Suprapubic skin (tissue), 4 donors: ENCODE measurements around the gene MAP2K4. TPM values are rescaled to one million over a fixed set of nuclear protein-coding genes. Genes with fewer than 3 reads are reported as not detected.
"Not testable (repeated sequence)": the region's sequence is repeated elsewhere in the genome, so short reads cannot be mapped to it uniquely, and the experiment has no call there.

Experiments used
- DNase-seq, 2 donors: peaks; one replicate each; pipeline ENCODE4 v3.0.0-alpha.2; 2019; ENCODE audit warnings: low spot score in 2 of 2
- H3K27ac ChIP-seq: fragments of 200-600 bp; sonication (generic); one replicate; pipeline ENCODE4 v1.5.1; 2019
- H3K27me3 ChIP-seq: fragments of 200-600 bp; sonication (generic); one replicate; pipeline ENCODE4 v1.5.1; 2019
- H3K36me3 ChIP-seq: fragments of 200-600 bp; sonication (generic); one replicate; pipeline ENCODE4 v1.5.1; 2019
- H3K4me1 ChIP-seq: fragments of 200-600 bp; sonication (generic); one replicate; pipeline ENCODE4 v1.5.1; 2019
- H3K4me3 ChIP-seq: fragments of 200-600 bp; sonication (generic); one replicate; pipeline ENCODE4 v1.5.1; 2019; ENCODE audit warnings: mild to moderate bottlenecking
- H3K9me3 ChIP-seq: fragments of 200-600 bp; sonication (generic); one replicate; pipeline ENCODE4 v1.5.1; 2019
- EP300 ChIP-seq: sonication (generic); formaldehyde crosslinking; IDR thresholded peaks from one replicate; pipeline ENCODE4 v1.6.1; 2017; ENCODE audit warnings: antibody characterized with exemption
- POLR2A ChIP-seq, 2 donors: fragments of 450-650 bp; IDR thresholded peaks; one replicate each; pipeline ENCODE4 v1.6.1; 2017; ENCODE audit warnings: antibody characterized with exemption in 2 of 2, mild to moderate bottlenecking in 2 of 2, moderate library complexity in 2 of 2
- POLR2AphosphoS5 ChIP-seq, 3 donors: sonication (generic); formaldehyde crosslinking; IDR thresholded peaks; one replicate each; pipeline ENCODE4 v1.6.1; 2017; ENCODE audit warnings: antibody characterized with exemption in 3 of 3
- WGBS: methylation state at CpG from one replicate; pipeline ENCODE4 v1.1.5; 2018; 5-methylcytosine and 5-hydroxymethylcytosine counted together
- total RNA-seq, 4 donors: library from RNA; depleted of rRNA; stranded (reverse); fragments of >200 nt; gene quantifications; one replicate each; pipeline ENCODE4 v1.1.0, GENCODE V29; 2016
- TF ChIP-seq, protein P1 (sequence below), 2 donors: fragments of 200-600 bp in 1 of 2; fragments of 450-650 bp in 1 of 2; sonication (generic) in 1 of 2; IDR thresholded peaks; one replicate each; pipeline ENCODE4 v1.5.1; 2016 to 2019; ENCODE audit warnings: antibody characterized with exemption in 2 of 2, mild to moderate bottlenecking in 1 of 2, moderate library complexity in 1 of 2

MAP2K4 gene
- total RNA-seq, 4 donors from 2014 or later = 29.3 to 35.7 (median 32.3) TPM

DNA sequence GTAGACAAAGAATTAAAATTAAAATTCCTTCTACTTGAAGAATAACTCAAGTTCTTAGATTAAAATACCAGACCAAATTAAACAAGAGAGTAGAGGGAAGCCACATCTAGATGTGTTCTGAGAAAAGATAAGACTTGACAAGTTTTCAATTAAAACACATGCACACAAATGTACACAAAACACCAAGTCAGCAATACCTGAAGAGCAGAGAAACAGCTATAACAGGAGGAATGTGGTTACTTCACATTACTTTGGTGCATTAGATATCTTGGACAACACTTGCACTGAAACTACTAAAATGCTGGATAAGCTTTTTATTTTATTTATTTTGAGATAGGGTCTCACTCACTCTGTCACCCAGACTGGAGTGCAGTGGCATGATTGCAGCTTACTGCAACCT, 113.9 kb downstream of the MAP2K4 start:
- Histone ChIP-seq H3K36me3 (peaks cover 42% of the 10 kb centered on the region), H3K27me3 (no peaks in the 10 kb centered on the region), H3K9me3 (no peaks in the 10 kb centered on the region), H3K27ac (no peak overlapping the region), H3K4me1 (no peaks in the 10 kb centered on the region), H3K4me3 (no peak overlapping the region)
- no peak for DNase-seq
- TF ChIP-seq EP300 = no peak
- no peak for TF ChIP-seq POLR2AphosphoS5 (IDR thresholded peaks at IDR 0.05)
- TF ChIP-seq, protein P1, sequence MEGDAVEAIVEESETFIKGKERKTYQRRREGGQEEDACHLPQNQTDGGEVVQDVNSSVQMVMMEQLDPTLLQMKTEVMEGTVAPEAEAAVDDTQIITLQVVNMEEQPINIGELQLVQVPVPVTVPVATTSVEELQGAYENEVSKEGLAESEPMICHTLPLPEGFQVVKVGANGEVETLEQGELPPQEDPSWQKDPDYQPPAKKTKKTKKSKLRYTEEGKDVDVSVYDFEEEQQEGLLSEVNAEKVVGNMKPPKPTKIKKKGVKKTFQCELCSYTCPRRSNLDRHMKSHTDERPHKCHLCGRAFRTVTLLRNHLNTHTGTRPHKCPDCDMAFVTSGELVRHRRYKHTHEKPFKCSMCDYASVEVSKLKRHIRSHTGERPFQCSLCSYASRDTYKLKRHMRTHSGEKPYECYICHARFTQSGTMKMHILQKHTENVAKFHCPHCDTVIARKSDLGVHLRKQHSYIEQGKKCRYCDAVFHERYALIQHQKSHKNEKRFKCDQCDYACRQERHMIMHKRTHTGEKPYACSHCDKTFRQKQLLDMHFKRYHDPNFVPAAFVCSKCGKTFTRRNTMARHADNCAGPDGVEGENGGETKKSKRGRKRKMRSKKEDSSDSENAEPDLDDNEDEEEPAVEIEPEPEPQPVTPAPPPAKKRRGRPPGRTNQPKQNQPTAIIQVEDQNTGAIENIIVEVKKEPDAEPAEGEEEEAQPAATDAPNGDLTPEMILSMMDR (IDR thresholded peaks at IDR 0.05) = no peak
- TF ChIP-seq POLR2A (IDR thresholded peaks at IDR 0.05) = no peak

DNA sequence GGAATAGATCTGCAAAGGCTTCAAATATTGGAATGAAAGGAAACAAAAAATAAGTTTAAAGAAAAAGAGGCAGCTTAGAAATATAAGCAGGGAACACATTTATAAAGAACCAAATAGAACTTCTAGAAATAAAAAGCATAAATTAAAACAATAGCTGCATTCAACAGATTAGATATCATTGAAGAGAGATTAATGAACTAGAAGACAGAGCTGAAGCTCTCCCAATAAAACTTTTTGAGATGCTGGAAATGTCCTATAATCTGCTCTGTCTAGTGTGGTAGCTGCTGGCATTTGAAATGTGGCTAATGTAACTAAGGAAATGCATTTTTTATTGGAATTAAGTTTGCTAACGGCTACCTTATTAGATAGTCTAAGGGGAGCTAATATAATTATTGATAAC, 115.6 kb downstream of the MAP2K4 start:
- Histone ChIP-seq H3K9me3 (no peaks in the 10 kb centered on the region), H3K4me1 (no peaks in the 10 kb centered on the region), H3K27ac (no peak overlapping the region), H3K27me3 (no peaks in the 10 kb centered on the region), H3K4me3 (no peak overlapping the region), H3K36me3 (peaks cover 52% of the 10 kb centered on the region)
- no peak for DNase-seq
- 100% methylated on average over 1 of the region's 1 CpG for WGBS
- TF ChIP-seq POLR2A (IDR thresholded peaks at IDR 0.05) (no peak), POLR2AphosphoS5 (IDR thresholded peaks at IDR 0.05) (no peak), EP300 (no peak)
- TF ChIP-seq, protein P1 (IDR thresholded peaks at IDR 0.05) = no peak

DNA sequence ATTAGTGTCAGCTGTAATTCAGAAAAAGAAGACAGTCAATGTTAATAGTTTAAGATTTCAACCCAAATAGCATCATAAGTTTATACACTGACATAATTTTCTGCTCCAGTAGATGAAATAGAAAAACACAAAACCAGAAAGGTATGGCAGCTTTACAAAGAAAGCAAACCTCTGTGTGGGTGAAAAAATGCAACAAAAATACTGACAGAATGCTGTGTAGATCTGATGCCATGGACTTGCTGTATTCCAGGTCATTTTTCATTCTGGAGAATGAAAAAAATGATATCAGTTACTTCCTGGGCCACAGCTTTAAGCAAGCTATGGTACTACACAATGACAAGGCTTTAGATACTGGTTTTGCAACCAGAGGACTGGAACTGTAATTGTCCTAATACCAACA, 116.0 kb downstream of the MAP2K4 start:
- Histone ChIP-seq H3K9me3 (no peaks in the 10 kb centered on the region), H3K4me1 (no peaks in the 10 kb centered on the region), H3K4me3 (no peak overlapping the region), H3K27ac (no peak overlapping the region), H3K36me3 (peaks cover 54% of the 10 kb centered on the region), H3K27me3 (no peaks in the 10 kb centered on the region)
- TF ChIP-seq POLR2AphosphoS5 (IDR thresholded peaks at IDR 0.05) = no peak
- TF ChIP-seq, protein P1 (IDR thresholded peaks at IDR 0.05) = no peak
- TF ChIP-seq EP300 = no peak
- no peak for TF ChIP-seq POLR2A (IDR thresholded peaks at IDR 0.05)
- DNase-seq = no peak

DNA sequence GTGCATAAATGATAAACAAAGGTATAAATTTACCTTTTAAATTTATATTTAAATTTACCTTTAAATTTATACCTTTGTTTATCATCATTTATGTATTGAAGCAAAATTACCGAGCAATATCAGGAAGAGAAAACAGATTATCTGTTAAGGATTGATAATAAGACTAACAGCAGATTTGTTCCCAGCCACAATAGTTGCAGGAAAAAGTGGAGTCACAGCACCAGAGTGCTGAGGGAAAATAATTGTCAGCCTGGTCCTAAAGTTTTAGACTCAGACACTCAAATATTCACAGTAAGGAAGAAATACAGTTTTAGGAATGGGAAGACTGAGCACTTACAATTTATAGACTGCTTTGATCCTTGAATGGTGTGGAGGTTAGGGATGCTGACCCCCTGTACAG, 117.2 kb downstream of the MAP2K4 start:
- no peak for DNase-seq
- TF ChIP-seq POLR2AphosphoS5 (IDR thresholded peaks at IDR 0.05) = no peak
- TF ChIP-seq, protein P1 (IDR thresholded peaks at IDR 0.05) = no peak
- TF ChIP-seq EP300 = no peak
- no peak for TF ChIP-seq POLR2A (IDR thresholded peaks at IDR 0.05)
- Histone ChIP-seq H3K4me1 (no peaks in the 10 kb centered on the region), H3K36me3 (peaks cover 60% of the 10 kb centered on the region), H3K27ac (no peak overlapping the region), H3K9me3 (no peaks in the 10 kb centered on the region), H3K4me3 (no peak overlapping the region), H3K27me3 (no peaks in the 10 kb centered on the region)
- 98% methylated on average over 1 of the region's 1 CpG for WGBS

DNA sequence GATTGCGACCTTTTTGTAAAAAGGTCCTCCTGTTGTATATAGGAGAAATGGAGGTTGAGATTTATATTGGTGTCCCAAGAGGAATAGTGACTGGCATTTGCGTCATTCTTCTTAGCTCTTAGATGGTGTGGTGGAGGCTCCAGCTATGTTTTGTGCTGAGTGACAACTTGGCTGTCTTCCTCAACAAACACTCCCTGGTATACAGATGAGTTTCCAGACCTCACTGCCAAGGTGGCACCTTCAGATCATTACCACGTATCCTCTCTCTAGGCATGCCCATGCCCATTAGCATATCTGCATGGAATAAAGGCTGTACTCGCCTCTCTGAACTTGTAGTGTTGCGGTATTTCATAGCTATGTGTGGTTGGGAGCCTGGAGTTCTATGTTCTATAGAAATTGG, 120.0 kb downstream of the MAP2K4 start:
- no peak for DNase-seq
- Histone ChIP-seq H3K27me3 (no peaks in the 10 kb centered on the region), H3K4me1 (no peaks in the 10 kb centered on the region), H3K9me3 (no peaks in the 10 kb centered on the region), H3K4me3 (no peak overlapping the region), H3K36me3 (peaks cover 51% of the 10 kb centered on the region), H3K27ac (no peak overlapping the region)
- WGBS = 85% methylated on average over 5 of the region's 5 CpGs
- TF ChIP-seq, protein P1 (IDR thresholded peaks at IDR 0.05) = no peak
- TF ChIP-seq POLR2A (IDR thresholded peaks at IDR 0.05) (no peak), POLR2AphosphoS5 (IDR thresholded peaks at IDR 0.05) (no peak), EP300 (no peak)

DNA sequence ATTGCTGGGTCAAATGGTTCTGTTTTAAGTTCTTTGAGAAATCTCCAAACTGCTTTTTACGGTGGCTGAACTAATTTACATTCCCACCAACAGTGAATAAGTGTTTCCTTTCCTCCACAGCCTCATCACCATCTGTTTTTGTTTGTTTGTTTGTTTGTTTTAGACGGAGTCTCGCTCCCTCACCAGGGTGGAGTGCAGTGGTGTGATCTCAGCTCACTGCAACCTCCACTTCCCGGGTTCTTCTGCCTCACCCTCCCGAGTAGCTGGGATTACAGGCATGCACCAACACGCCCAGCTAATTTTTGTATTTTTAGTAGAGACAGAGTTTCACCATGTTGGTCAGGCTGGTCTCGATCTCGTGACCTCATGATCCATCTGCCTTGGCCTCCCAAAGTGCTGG, 141.5 kb downstream of the MAP2K4 start:
- H3K27me3 ChIP-seq, H3K27ac ChIP-seq, H3K4me3 ChIP-seq, H3K36me3 ChIP-seq, H3K9me3 ChIP-seq, H3K4me1 ChIP-seq, DNase-seq: not testable (repeated sequence)
- WGBS = 40% methylated on average over 8 of the region's 8 CpGs
